ENCODE results near the gene GRAMD1B.
A peak's percentile ranks its signal among the peaks of the same experiment; 100 is the strongest.

Gene GRAMD1B

GRCh38 chr11:123429913-123430720, at the start of gene GRAMD1B:
TSS of gene GRAMD1B (plus strand) at chr11:123430269. CDS start at chr11:123430793, 524 bp downstream.
- peak; percentile 59 for DNase-seq

- no peak for DNase-seq
Measured at GRCh38 chr11:123381149-123381548, 48.9 kb upstream of the GRAMD1B start.

- DNase-seq = no peak
Measured at GRCh38 chr11:123381817-123382554, 48.1 kb upstream of the GRAMD1B start.

GRCh38 chr11:123382555-123383074, 47.5 kb upstream of the GRAMD1B start:
- no peak for DNase-seq

GRCh38 chr11:123384116-123384515, 46.0 kb upstream of the GRAMD1B start:
- DNase-seq = no peak

- no peak for DNase-seq
Measured at GRCh38 chr11:123386796-123387510, 43.1 kb upstream of the GRAMD1B start.

GRCh38 chr11:123388640-123389039, 41.4 kb upstream of the GRAMD1B start:
- no peak for DNase-seq

GRCh38 chr11:123390146-123390545, 39.9 kb upstream of the GRAMD1B start:
- no peak for DNase-seq

GRCh38 chr11:123391646-123392348, 38.3 kb upstream of the GRAMD1B start:
- DNase-seq = no peak

- DNase-seq = no peak
Measured at GRCh38 chr11:123392431-123392830, 37.6 kb upstream of the GRAMD1B start.

GRCh38 chr11:123392844-123393243, 37.2 kb upstream of the GRAMD1B start:
- DNase-seq = no peak

GRCh38 chr11:123393312-123393927, 36.6 kb upstream of the GRAMD1B start:
- DNase-seq = no peak

GRCh38 chr11:123404676-123405075, 25.4 kb upstream of the GRAMD1B start:
- DNase-seq = no peak

- no peak for DNase-seq
Measured at GRCh38 chr11:123405123-123405592, 24.9 kb upstream of the GRAMD1B start.

- no peak for DNase-seq
Measured at GRCh38 chr11:123406441-123407129, 23.5 kb upstream of the GRAMD1B start.

GRCh38 chr11:123407130-123407995, 22.7 kb upstream of the GRAMD1B start:
- DNase-seq = peak; percentile 59

GRCh38 chr11:123407996-123408597, 22.0 kb upstream of the GRAMD1B start:
- no peak for DNase-seq

GRCh38 chr11:123408619-123409455, 21.2 kb upstream of the GRAMD1B start:
- DNase-seq = no peak
